ENCODE data around the gene HAVCR1.
"Not testable (repeated sequence)": the region's sequence is repeated elsewhere in the genome, so short reads cannot be mapped to it uniquely, and the experiment has no call there.

HAVCR1 gene

GRCh38 chr5:157030692-157031091, 28.2 kb downstream of the HAVCR1 start:
- peak overlapping the region; percentile 24 for H3K27ac Mint-ChIP-seq
- peaks cover 3% of the 10 kb centered on the region for H3K36me3 Mint-ChIP-seq
- H3K4me1 Mint-ChIP-seq: peaks cover 32% of the 10 kb centered on the region
- H3K9me3 Mint-ChIP-seq: no peaks in the 10 kb centered on the region
- H3K27me3 Mint-ChIP-seq: no peaks in the 10 kb centered on the region
- H3K4me3 Mint-ChIP-seq: no peak overlapping the region

GRCh38 chr5:157029457-157029856, 29.5 kb downstream of the HAVCR1 start:
- peaks cover 45% of the 10 kb centered on the region for H3K4me1 Mint-ChIP-seq
- no peak overlapping the region for H3K27ac Mint-ChIP-seq
- no peak overlapping the region for H3K4me3 Mint-ChIP-seq
- H3K9me3 Mint-ChIP-seq: no peaks in the 10 kb centered on the region
- H3K27me3 Mint-ChIP-seq: no peaks in the 10 kb centered on the region
- H3K36me3 Mint-ChIP-seq: peaks cover 3% of the 10 kb centered on the region

GRCh38 chr5:157027663-157028062, 31.3 kb downstream of the HAVCR1 start:
- H3K4me1 Mint-ChIP-seq: peaks cover 42% of the 10 kb centered on the region
- not testable (repeated sequence) for H3K4me3 Mint-ChIP-seq, H3K9me3 Mint-ChIP-seq, H3K27ac Mint-ChIP-seq, H3K27me3 Mint-ChIP-seq, H3K36me3 Mint-ChIP-seq

- Mint-ChIP-seq H3K27me3 (no peaks in the 10 kb centered on the region), H3K36me3 (peaks cover 2% of the 10 kb centered on the region), H3K9me3 (no peaks in the 10 kb centered on the region), H3K4me3 (no peak overlapping the region), H3K4me1 (peaks cover 46% of the 10 kb centered on the region), H3K27ac (peak overlapping the region; percentile 4)
Observed at GRCh38 chr5:157026789-157027424, 32.0 kb downstream of the HAVCR1 start.

GRCh38 chr5:157025093-157025698, 33.7 kb downstream of the HAVCR1 start:
- no peaks in the 10 kb centered on the region for H3K9me3 Mint-ChIP-seq
- H3K4me3 Mint-ChIP-seq: peak overlapping the region; percentile 56
- H3K36me3 Mint-ChIP-seq: no peaks in the 10 kb centered on the region
- peak overlapping the region; percentile 9 for H3K27ac Mint-ChIP-seq
- H3K27me3 Mint-ChIP-seq: no peaks in the 10 kb centered on the region
- peaks cover 46% of the 10 kb centered on the region for H3K4me1 Mint-ChIP-seq

GRCh38 chr5:157024208-157024959, 34.5 kb downstream of the HAVCR1 start:
- H3K27ac Mint-ChIP-seq: peak overlapping the region; percentile 76
- no peak overlapping the region for H3K4me3 Mint-ChIP-seq

GRCh38 chr5:157022024-157022423, 36.9 kb downstream of the HAVCR1 start:
- peaks cover 5% of the 10 kb centered on the region for H3K36me3 Mint-ChIP-seq
- H3K9me3 Mint-ChIP-seq: peaks cover 5% of the 10 kb centered on the region
- no peak overlapping the region for H3K27ac Mint-ChIP-seq
- H3K4me1 Mint-ChIP-seq: peaks cover 33% of the 10 kb centered on the region
- H3K27me3 Mint-ChIP-seq: no peaks in the 10 kb centered on the region
- no peak overlapping the region for H3K4me3 Mint-ChIP-seq

More at GRCh38 chr5:157024208-157024959, 34.5 kb downstream of the HAVCR1 start:
- no peaks in the 10 kb centered on the region for H3K27me3 Mint-ChIP-seq
- no peaks in the 10 kb centered on the region for H3K36me3 Mint-ChIP-seq
- H3K9me3 Mint-ChIP-seq: no peaks in the 10 kb centered on the region
- H3K4me1 Mint-ChIP-seq: peaks cover 38% of the 10 kb centered on the region

- H3K4me1 Mint-ChIP-seq: peaks cover 26% of the 10 kb centered on the region
- no peak overlapping the region for H3K4me3 Mint-ChIP-seq
- H3K27ac Mint-ChIP-seq: no peak overlapping the region
- peaks cover 5% of the 10 kb centered on the region for H3K9me3 Mint-ChIP-seq
- no peaks in the 10 kb centered on the region for H3K27me3 Mint-ChIP-seq
- H3K36me3 Mint-ChIP-seq: peaks cover 5% of the 10 kb centered on the region
Observed at GRCh38 chr5:157020511-157021222, 38.2 kb downstream of the HAVCR1 start.

GRCh38 chr5:157020002-157020401, 38.9 kb downstream of the HAVCR1 start:
- H3K27me3 Mint-ChIP-seq: no peaks in the 10 kb centered on the region
- no peak overlapping the region for H3K27ac Mint-ChIP-seq
- H3K4me3 Mint-ChIP-seq: no peak overlapping the region
- peaks cover 6% of the 10 kb centered on the region for H3K36me3 Mint-ChIP-seq
- H3K9me3 Mint-ChIP-seq: peaks cover 5% of the 10 kb centered on the region
- H3K4me1 Mint-ChIP-seq: peaks cover 19% of the 10 kb centered on the region

GRCh38 chr5:157014143-157014542, 44.8 kb downstream of the HAVCR1 start:
- H3K9me3 Mint-ChIP-seq, H3K4me1 Mint-ChIP-seq, H3K27ac Mint-ChIP-seq, H3K4me3 Mint-ChIP-seq, H3K27me3 Mint-ChIP-seq: not testable (repeated sequence)
- H3K36me3 Mint-ChIP-seq: peaks cover 13% of the 10 kb centered on the region

GRCh38 chr5:157006262-157006661, 52.7 kb downstream of the HAVCR1 start:
- no peak overlapping the region for H3K27ac Mint-ChIP-seq
- no peak overlapping the region for H3K4me3 Mint-ChIP-seq
- peaks cover 24% of the 10 kb centered on the region for H3K36me3 Mint-ChIP-seq
- H3K9me3 Mint-ChIP-seq: peaks cover 5% of the 10 kb centered on the region
- H3K27me3 Mint-ChIP-seq: no peaks in the 10 kb centered on the region
- H3K4me1 Mint-ChIP-seq: no peaks in the 10 kb centered on the region

GRCh38 chr5:157004893-157005551, 53.9 kb downstream of the HAVCR1 start:
- Mint-ChIP-seq H3K4me1 (no peaks in the 10 kb centered on the region), H3K27me3 (no peaks in the 10 kb centered on the region), H3K36me3 (peaks cover 29% of the 10 kb centered on the region), H3K27ac (no peak overlapping the region), H3K9me3 (peaks cover 5% of the 10 kb centered on the region), H3K4me3 (no peak overlapping the region)

GRCh38 chr5:156991714-156992113, 67.2 kb downstream of the HAVCR1 start:
- Mint-ChIP-seq H3K4me1 (no peaks in the 10 kb centered on the region), H3K36me3 (peaks cover 5% of the 10 kb centered on the region), H3K27ac (no peak overlapping the region), H3K4me3 (no peak overlapping the region), H3K27me3 (no peaks in the 10 kb centered on the region), H3K9me3 (no peaks in the 10 kb centered on the region)

GRCh38 chr5:156984064-156984463, 74.9 kb downstream of the HAVCR1 start:
- no peak overlapping the region for H3K27ac Mint-ChIP-seq
- H3K36me3 Mint-ChIP-seq: peaks cover 13% of the 10 kb centered on the region
- H3K4me3 Mint-ChIP-seq: no peak overlapping the region
- H3K9me3 Mint-ChIP-seq: no peaks in the 10 kb centered on the region
- H3K27me3 Mint-ChIP-seq: no peaks in the 10 kb centered on the region
- H3K4me1 Mint-ChIP-seq: no peaks in the 10 kb centered on the region

- no peak overlapping the region for H3K27ac Mint-ChIP-seq
Observed at GRCh38 chr5:156981481-156981880, 77.4 kb downstream of the HAVCR1 start.

More at GRCh38 chr5:156981481-156981880, 77.4 kb downstream of the HAVCR1 start:
- Mint-ChIP-seq H3K4me3 (no peak overlapping the region), H3K9me3 (no peaks in the 10 kb centered on the region), H3K36me3 (peaks cover 11% of the 10 kb centered on the region), H3K4me1 (no peaks in the 10 kb centered on the region), H3K27me3 (no peaks in the 10 kb centered on the region)
